OCI-LY7 (cell line): ENCODE results near the gene CLIP3.

ENCODE experiments used
- EZH2phosphoT487 ChIP-seq: fragments of 200-600 bp; sonication (generic); IDR thresholded peaks from 2 replicates; pipeline ENCODE4 v1.6.1; 2018; ENCODE audit warnings: low read depth, borderline replicate concordance, mild to moderate bottlenecking, mixed run types, antibody characterized with exemption, low read length, moderate library complexity, mixed read lengths
- TF ChIP-seq, protein P1 (sequence below): fragments of 200-600 bp; sonication (generic); conservative IDR thresholded peaks from 2 replicates; pipeline ENCODE4 v1.5.1; 2014; ENCODE audit warnings: mild to moderate bottlenecking, antibody characterized with exemption, low read length, moderate library complexity, mixed read lengths

DNA sequence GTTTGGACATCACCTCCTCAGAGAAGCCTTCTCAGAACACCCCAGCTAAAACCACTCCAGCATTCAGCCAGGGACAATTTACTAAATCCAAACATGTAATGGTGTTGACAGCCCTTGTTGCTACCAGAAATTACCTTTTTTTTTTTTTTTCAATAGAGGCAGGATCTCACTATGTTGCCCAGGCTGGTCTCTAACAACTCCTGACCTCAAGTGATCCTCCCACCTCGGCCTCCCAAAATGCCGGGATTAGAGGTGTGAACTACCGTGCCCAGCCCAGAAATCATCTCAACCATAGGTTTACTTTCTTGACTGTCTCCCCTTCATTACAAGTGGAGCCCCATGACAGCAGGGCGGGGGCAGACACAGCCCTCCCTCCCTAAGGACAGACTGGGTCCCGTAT lies 9.2 kb downstream of the CLIP3 start:
- TF ChIP-seq, protein P1, sequence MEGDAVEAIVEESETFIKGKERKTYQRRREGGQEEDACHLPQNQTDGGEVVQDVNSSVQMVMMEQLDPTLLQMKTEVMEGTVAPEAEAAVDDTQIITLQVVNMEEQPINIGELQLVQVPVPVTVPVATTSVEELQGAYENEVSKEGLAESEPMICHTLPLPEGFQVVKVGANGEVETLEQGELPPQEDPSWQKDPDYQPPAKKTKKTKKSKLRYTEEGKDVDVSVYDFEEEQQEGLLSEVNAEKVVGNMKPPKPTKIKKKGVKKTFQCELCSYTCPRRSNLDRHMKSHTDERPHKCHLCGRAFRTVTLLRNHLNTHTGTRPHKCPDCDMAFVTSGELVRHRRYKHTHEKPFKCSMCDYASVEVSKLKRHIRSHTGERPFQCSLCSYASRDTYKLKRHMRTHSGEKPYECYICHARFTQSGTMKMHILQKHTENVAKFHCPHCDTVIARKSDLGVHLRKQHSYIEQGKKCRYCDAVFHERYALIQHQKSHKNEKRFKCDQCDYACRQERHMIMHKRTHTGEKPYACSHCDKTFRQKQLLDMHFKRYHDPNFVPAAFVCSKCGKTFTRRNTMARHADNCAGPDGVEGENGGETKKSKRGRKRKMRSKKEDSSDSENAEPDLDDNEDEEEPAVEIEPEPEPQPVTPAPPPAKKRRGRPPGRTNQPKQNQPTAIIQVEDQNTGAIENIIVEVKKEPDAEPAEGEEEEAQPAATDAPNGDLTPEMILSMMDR, result no peak
- TF ChIP-seq EZH2phosphoT487, result no peak
